Measurements from ENCODE around the gene RNU1-2.
"Not testable (repeated sequence)": the region's sequence is repeated elsewhere in the genome, so short reads cannot be mapped to it uniquely, and the experiment has no call there.

The RNU1-2 gene

GRCh38 chr1:16895598-16896315 lies at the start of gene RNU1-2:
RNU1-2 (plus strand) TSS chr1:16895980.
- peak; percentile 66 to 77 for DNase-seq (ENCODE audit: low read depth in 1 of 2, low spot score in 1 of 2)

- DNase-seq (ENCODE audit: low read depth in 1 of 2, low spot score in 1 of 2): not testable (repeated sequence)
Measured at GRCh38 chr1:16856201-16856600, 39.6 kb upstream of the RNU1-2 start.

GRCh38 chr1:16859167-16860041 lies 36.4 kb upstream of the RNU1-2 start:
- DNase-seq (ENCODE audit: low read depth in 1 of 2, low spot score in 1 of 2): not testable (repeated sequence)

GRCh38 chr1:16860048-16860447 lies 35.7 kb upstream of the RNU1-2 start:
- DNase-seq (ENCODE audit: low read depth in 1 of 2, low spot score in 1 of 2): not testable (repeated sequence)

GRCh38 chr1:16861832-16862245 lies 33.9 kb upstream of the RNU1-2 start:
- not testable (repeated sequence) for DNase-seq (ENCODE audit: low read depth in 1 of 2, low spot score in 1 of 2)

GRCh38 chr1:16862415-16862814 lies 33.4 kb upstream of the RNU1-2 start:
- not testable (repeated sequence) for DNase-seq (ENCODE audit: low read depth in 1 of 2, low spot score in 1 of 2)

- DNase-seq (ENCODE audit: low read depth in 1 of 2, low spot score in 1 of 2): not testable (repeated sequence)
Measured at GRCh38 chr1:16863024-16863423, 32.8 kb upstream of the RNU1-2 start.

DNA sequence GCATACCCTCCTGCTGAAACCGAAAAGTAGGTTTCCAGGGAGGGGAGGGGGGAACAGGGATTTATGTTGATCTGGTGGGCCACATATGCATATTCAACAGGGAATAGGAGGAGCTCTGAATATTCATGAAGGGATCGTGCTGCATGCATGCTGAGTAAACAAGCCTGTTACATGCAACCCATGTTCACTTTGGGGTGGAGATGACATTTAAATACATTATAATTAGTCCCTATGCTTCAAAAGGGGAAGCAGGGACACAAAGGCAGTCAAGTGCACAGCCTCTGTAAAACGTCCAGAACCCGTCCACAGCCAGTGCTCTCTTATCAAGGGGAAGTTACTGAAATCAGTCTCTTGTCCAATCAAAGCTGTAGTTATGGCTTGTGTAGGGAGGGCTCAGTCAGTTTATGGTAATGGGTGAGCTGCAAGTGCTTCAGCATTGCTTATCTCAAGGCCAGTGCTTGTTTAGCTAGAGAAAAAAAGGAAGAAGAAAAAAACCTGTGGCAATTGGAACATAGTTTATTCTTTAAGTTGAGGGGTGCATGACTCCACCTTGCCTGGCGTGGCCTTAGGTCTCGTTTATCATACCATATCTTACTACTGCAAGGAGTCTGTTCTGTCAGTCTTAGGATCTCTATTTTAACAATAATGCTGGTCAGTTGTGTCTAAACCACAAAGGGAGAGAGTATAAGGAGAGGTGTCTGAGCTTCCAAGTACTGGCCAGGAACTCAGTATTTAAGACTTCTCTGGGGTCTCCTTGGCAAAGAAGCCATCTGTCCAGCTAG lies 28.7 kb upstream of the RNU1-2 start:
- not testable (repeated sequence) for DNase-seq (ENCODE audit: low read depth in 1 of 2, low spot score in 1 of 2)

- DNase-seq (ENCODE audit: low read depth in 1 of 2, low spot score in 1 of 2): not testable (repeated sequence)
Measured at GRCh38 chr1:16868787-16869186, 27.0 kb upstream of the RNU1-2 start.

DNA sequence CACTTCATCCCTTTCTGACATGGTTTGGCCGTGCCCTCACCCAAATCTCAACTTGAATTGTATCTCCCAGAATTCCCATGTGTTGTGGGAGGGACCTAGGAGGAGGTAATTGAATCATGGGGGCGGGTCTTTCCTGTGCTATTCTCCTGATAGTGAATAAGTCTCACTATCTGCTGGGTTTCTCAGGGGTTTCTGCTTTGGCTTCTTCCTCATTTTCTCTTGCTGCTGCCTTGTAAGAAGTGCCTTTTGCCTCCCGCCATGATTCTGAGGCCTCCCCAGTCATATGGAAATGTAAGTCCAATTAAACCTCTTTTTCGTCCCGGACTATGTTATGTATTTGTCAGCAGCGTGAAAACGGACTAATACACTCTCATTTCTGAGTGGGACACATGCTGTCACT lies 25.8 kb upstream of the RNU1-2 start:
- not testable (repeated sequence) for DNase-seq (ENCODE audit: low read depth in 1 of 2, low spot score in 1 of 2)

- DNase-seq (ENCODE audit: low read depth in 1 of 2, low spot score in 1 of 2): not testable (repeated sequence)
Measured at GRCh38 chr1:16871171-16871570, 24.6 kb upstream of the RNU1-2 start.

GRCh38 chr1:16872152-16873075 lies 23.4 kb upstream of the RNU1-2 start:
- not testable (repeated sequence) for DNase-seq (ENCODE audit: low read depth in 1 of 2, low spot score in 1 of 2)

DNA sequence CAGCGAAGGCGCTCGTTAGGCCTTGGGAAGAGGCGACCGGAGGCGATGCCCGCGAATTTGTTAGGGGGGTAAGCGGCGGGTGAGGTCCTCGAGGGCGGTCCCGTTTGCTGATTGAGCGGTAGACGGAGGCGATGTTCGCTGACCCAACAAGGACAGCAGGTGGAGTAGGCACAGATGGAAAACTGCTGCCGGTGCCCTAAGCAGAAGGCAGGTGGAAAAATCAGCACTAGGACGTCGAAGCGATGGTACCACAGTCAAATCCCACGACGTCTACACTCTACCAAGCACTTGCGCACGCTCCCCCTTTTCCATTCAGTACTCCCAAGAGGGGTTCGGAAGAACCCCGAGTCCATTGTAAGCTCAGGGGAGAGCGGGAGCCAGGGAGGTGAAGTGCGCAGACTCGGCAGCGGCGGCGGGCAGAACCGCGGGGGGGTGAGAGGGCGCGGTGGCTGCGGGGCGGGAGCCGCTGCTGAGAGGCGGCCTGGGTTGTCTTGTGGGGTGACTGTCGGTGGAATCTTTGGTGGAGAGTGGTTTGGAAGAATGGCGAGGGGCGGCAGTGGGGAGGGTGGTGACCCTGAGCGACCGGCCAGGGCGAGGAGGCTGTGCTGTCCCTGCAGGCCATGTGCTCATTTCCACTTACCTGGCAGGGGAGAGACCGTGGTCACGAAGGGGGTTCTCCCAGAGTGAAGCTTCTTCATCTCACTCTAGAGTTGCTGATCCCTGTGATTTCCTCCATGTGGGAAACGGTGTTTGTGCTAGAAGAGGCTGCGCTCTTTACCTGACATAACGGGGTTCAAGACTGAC lies 22.5 kb upstream of the RNU1-2 start:
- DNase-seq (ENCODE audit: low read depth in 1 of 2, low spot score in 1 of 2): peak in 1 of 2 donors; percentile 34

DNA sequence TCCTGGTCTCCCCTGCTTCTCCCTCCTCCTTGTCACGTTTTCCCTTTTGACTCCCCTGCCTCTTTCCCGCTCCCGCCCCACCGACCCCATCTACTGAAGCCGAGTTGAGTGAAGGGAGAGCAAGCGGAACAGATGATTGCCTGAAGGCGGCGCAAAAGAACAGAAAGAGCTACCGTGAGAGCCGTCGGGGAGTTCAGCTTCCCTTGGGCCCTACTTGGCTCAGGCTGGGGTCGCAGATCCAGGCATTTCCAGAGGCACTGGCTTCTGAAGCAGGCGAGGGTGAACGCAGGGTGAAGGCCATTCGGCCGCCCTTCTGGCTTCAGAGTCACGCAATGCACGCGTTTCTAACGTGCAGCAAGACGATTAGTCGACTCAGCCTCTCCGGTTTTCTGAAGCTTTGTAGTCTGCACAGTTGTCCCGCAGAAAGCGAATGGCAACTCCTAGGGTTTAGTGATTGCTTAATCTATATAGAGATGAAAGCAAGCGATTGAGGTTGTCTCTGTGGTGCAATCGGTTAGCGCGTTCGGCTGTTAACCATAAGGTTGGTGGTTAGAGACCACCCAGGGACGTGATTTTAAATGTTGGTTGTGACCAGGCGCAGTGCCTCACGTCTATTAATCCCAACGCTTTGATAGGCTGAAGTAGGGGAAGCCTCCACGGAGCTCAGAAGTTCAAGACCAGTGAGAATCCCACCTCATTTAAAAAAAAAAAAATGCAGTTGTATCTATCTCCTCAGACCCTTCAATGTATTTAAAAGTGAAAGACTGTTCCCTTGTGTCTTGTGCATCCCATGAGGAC lies 20.6 kb upstream of the RNU1-2 start:
- DNase-seq (ENCODE audit: low read depth in 1 of 2, low spot score in 1 of 2): not testable (repeated sequence)

- not testable (repeated sequence) for DNase-seq (ENCODE audit: low read depth in 1 of 2, low spot score in 1 of 2)
Measured at GRCh38 chr1:16881742-16882141, 14.0 kb upstream of the RNU1-2 start.

DNA sequence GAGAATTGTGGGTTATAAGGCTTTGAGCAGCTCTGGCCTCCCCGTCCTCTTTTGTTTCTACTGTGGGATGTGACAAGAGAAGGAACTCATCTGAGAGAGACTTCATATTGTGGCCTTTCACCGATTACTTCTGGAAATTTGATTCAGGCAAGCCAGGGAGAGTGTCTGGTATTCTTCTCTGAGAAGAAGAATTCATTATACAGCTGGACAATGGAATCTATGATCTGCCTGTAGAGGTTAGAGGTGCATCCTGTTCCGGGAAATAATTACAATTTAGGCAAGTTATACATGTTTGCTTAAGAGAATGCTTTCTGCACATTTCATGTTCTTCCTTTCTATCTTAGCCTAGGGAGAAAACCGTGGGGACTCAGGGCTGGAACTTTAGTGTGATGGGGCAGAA lies 12.8 kb upstream of the RNU1-2 start:
- no peak for DNase-seq (ENCODE audit: low read depth in 1 of 2, low spot score in 1 of 2)

- not testable (repeated sequence) for DNase-seq (ENCODE audit: low read depth in 1 of 2, low spot score in 1 of 2)
Measured at GRCh38 chr1:16884487-16884886, 11.3 kb upstream of the RNU1-2 start.

DNA sequence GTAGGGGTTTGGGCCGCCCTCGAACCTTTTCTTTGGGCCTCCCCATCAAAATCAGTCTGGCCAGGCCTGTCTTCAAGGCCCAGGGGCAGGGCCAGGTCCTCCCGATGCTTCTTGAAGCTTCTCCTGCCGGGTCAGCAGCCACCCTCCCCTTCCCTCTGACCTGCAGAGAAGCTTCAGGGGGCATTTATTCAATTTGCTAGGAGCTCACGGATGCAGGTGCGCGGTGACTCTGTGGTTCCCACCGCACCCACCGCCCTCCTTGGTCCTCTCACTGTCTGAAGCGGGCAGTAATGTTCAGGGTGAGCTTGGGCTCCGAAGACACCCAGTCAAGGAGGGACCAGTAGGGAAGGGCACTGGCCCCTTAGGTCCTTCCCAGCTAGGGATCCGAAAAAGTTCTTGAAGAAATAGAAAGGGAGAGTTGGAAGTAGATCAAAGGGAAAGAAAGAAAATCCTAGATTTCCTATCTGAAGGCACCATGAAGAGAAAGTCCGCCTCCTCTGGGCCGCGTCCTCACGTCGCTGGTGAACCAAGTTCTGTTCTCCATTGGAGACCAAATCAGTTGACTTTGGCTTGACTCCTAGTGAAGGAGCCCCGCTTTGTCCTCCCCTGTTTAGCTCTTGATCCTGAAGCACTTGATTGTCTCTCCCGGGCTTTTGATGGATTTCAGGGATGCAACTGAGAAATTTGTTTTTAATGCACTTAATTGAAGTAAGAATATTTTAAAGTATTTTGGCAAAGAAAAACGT lies 8.7 kb upstream of the RNU1-2 start:
- no peak for DNase-seq (ENCODE audit: low read depth in 1 of 2, low spot score in 1 of 2)
